ENCODE data around the gene CCDC24.

The CCDC24 gene

GRCh38 chr1:44012941-44013609 is 21.7 kb downstream of the CCDC24 start:
- no peak for DNase-seq (ENCODE audit: low spot score)
- no peak for TF ChIP-seq CTCF (IDR thresholded peaks at IDR 0.05; ENCODE audit: borderline replicate concordance, control extremely low read depth, extremely low read depth, insufficient read depth, missing control alignments)
- in situ Hi-C loops (cut with MboI; ENCODE audit: low sequenced_read_pairs, unreplicated experiment) = no loop called here

- in situ Hi-C loops (cut with MboI; ENCODE audit: low sequenced_read_pairs, unreplicated experiment) = no loop called here
- no peak for DNase-seq (ENCODE audit: low spot score)
- TF ChIP-seq CTCF (IDR thresholded peaks at IDR 0.05; ENCODE audit: borderline replicate concordance, control extremely low read depth, extremely low read depth, insufficient read depth, missing control alignments) = no peak
Measured at GRCh38 chr1:44013949-44014348, 22.6 kb downstream of the CCDC24 start.

DNA sequence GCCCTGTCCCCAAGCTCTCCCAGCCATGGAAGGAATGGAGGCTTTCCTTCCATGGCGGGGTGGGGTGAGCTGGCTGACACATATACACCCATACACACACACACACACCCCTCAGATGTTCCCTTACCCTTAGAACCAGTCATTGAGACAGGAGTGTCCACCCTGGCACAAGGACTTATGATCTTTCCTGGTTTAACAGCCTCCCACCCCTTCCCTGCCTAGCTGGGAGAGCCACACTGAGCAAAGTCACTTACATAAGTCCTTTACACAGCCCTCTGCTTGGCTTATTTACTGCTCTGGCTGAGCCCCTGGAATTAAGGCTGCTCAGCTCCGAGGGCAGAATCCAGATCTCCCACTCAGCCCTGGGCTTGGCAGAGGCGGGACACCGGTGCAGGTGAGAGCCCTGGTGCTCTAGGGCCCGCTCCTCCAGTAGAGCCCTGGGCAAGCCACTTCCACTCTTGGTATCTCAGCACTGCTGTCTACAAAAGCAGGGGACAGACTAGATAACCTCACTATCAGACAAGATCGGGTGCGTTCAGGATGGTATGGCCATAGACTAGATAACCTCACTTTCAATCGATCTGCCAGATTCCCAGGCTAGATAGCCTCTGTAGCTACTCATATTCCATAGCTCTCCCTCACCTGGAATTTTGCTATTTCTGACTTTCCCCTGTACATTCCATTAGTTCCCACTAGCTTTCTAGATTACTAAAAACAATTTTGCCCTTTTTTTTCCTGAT is 23.1 kb downstream of the CCDC24 start:
- no peak for TF ChIP-seq CTCF (IDR thresholded peaks at IDR 0.05; ENCODE audit: borderline replicate concordance, control extremely low read depth, extremely low read depth, insufficient read depth, missing control alignments)
- no peak for DNase-seq (ENCODE audit: low spot score)
- in situ Hi-C loops (cut with MboI; ENCODE audit: low sequenced_read_pairs, unreplicated experiment) = no loop called here

GRCh38 chr1:44015206-44015605 is 23.8 kb downstream of the CCDC24 start:
- TF ChIP-seq CTCF (IDR thresholded peaks at IDR 0.05; ENCODE audit: borderline replicate concordance, control extremely low read depth, extremely low read depth, insufficient read depth, missing control alignments) = no peak
- DNase-seq (ENCODE audit: low spot score) = no peak
- in situ Hi-C loops (cut with MboI; ENCODE audit: low sequenced_read_pairs, unreplicated experiment) = no loop called here

DNA sequence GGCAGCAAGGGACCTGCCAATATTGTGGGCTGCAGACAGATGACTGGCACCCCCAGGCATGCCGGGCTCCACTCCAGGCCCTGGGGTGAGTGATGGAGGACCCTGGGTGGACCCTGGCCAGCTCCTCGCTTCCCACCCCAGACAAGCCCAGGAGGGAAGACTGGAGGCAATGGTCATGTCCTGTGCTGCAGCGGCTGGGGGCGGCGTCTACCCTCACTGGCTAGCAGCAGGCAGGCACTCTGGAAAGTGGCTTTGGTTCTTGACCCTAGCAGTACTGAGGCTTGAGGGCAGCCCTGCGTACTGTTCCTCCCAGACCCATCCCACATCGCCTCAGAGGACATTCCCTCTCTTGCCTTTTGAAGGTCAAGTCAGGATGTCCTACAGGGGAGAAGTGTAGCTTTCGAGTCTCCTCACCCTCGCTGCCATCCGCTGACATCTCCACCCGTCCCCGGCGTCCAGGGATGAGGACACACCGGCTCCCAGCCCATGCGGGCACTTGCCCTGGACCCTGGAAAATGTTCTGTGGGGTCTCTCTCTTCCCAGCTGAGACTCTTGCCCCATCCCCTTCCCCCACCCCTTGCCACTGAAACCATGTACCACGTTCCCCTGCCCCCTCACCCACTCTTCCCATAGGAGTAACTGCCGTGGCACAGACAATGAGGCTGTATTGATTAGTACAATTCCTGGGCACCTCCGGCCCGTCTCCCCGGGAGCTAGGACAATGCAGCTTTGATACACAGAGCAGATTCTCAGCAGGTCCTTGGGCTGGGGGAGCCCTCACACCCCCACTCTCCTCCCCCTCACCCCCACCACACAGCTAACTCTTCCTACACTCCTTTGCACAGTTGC is 24.9 kb downstream of the CCDC24 start:
- no peak for DNase-seq (ENCODE audit: low spot score)
- in situ Hi-C loops (cut with MboI; ENCODE audit: low sequenced_read_pairs, unreplicated experiment) = no loop called here
- TF ChIP-seq CTCF (IDR thresholded peaks at IDR 0.05; ENCODE audit: borderline replicate concordance, control extremely low read depth, extremely low read depth, insufficient read depth, missing control alignments) = no peak

DNA sequence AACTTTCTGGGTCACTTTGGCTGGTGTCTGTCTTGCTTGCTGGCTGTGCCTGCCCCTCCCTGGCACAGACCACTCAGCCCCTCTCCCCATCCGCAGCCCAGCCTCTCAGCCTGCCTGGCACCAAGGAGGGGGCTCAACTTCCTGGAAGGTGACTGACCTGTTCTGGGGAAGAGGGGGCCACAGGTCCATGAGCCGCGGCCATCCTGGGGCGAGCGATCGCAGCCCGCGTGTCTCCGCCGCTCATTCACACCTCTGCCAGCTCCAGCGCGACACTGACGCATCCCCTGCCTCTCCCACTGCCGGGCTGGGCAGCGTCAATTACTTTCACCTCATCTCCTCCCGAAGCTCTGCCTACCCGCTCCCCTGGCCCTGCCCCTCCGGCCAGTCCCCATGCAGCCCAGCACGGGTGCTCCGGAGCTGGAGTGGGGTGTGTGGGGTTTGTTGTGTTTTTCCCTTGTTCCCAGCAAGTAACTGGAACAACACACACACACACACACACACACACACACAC is 25.5 kb downstream of the CCDC24 start:
- no peak for DNase-seq (ENCODE audit: low spot score)
- no peak for TF ChIP-seq CTCF (IDR thresholded peaks at IDR 0.05; ENCODE audit: borderline replicate concordance, control extremely low read depth, extremely low read depth, insufficient read depth, missing control alignments)
- in situ Hi-C loops (cut with MboI; ENCODE audit: low sequenced_read_pairs, unreplicated experiment) = no loop called here
